Breast epithelium (tissue), 4 donors: ENCODE results near the gene GPHA2. TPM values are rescaled to one million over a fixed set of nuclear protein-coding genes. Genes with fewer than 3 reads are reported as not detected.

Source experiments
- DNase-seq, 2 donors: peaks; one replicate each; pipeline ENCODE4 v3.0.0-alpha.2; 2019; ENCODE audit warnings: low spot score in 2 of 2
- H3K27ac ChIP-seq, 2 donors: fragments of 200-600 bp; sonication (generic) in 1 of 2; one replicate each; pipeline ENCODE4 v1.5.1; 2016 to 2019; ENCODE audit warnings: mild to moderate bottlenecking in 1 of 2
- H3K27me3 ChIP-seq, 2 donors: fragments of 200-600 bp; sonication (generic) in 1 of 2; one replicate each; pipeline versions ENCODE4 v1.5.1 to v1.6.0; 2017 to 2019; ENCODE audit warnings: control low read depth in 1 of 2, mild to moderate bottlenecking in 1 of 2
- H3K36me3 ChIP-seq: fragments of 200-600 bp; one replicate; pipeline ENCODE4 v1.5.1; 2019
- H3K4me1 ChIP-seq, 2 donors: fragments of 200-600 bp; sonication (generic); one replicate each; pipeline ENCODE4 v1.5.1; 2016 to 2019; ENCODE audit warnings: control low read depth in 1 of 2
- H3K4me3 ChIP-seq, 3 donors: fragments of 200-600 bp; sonication (generic); 1 replicate in 2 of 3; 2 replicates in 1 of 3; pipeline ENCODE4 v1.5.1; 2016 to 2019; ENCODE audit warnings: mild to moderate bottlenecking in 3 of 3, moderate library complexity in 2 of 3
- H3K9me3 ChIP-seq, 2 donors: fragments of 200-600 bp; sonication (generic) in 1 of 2; one replicate each; pipeline ENCODE4 v1.5.1; 2016 to 2019; ENCODE audit warnings: control low read depth in 1 of 2
- CTCF ChIP-seq, 3 donors: fragments of 450-650 bp; IDR thresholded peaks; one replicate each; pipeline ENCODE4 v1.5.1; 2016 to 2017; ENCODE audit warnings: antibody characterized with exemption in 3 of 3, mild to moderate bottlenecking in 3 of 3, moderate library complexity in 3 of 3
- POLR2A ChIP-seq: fragments of 450-650 bp; IDR thresholded peaks from one replicate; pipeline ENCODE4 v1.6.1; 2016; ENCODE audit warnings: antibody characterized with exemption, mild to moderate bottlenecking, moderate library complexity
- POLR2AphosphoS5 ChIP-seq, 3 donors: sonication (generic); formaldehyde crosslinking; IDR thresholded peaks; one replicate each; pipeline ENCODE4 v1.6.1; 2017; ENCODE audit warnings: antibody characterized with exemption in 3 of 3
- intact Hi-C: fragments of 100-400 bp; cut with DNase I; formaldehyde crosslinking; loops from one replicate; pipeline ENCODE4 v1.15.1; 2023; ENCODE audit warnings: low total_unique reads
- total RNA-seq, 3 donors: library from RNA; depleted of rRNA; stranded (reverse); fragments of >200 nt; gene quantifications; one replicate each; pipeline ENCODE4 v1.1.0, GENCODE V29; 2016

GPHA2 gene
- total RNA-seq, 3 donors from 2014 or later = not detected

- no peaks in the 10 kb centered on the region for H3K36me3 ChIP-seq
These were observed 46.8 kb downstream of the GPHA2 start for GRCh38 chr11:64888729-64889511.

DNA sequence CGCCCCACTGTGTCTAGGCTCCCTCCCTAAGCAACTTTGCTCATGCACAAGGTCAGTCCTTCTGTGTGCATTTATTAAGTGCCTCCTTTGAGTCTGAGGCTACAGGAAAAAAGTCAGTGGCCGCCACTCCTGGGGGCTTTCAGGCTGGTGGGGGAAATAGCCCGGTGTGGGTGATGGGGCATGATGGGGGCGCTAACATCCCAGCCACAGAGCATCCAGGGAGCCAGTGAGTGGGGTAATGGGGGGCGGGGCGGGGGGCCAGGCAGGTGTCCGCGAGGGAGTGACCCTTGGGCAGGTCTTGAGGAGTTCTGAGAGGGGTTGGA is 47.3 kb downstream of the GPHA2 start:
- H3K4me1 ChIP-seq = peaks cover 0 to 4% of the 10 kb centered on the region in 2 donors
- no peaks in the 10 kb centered on the region for H3K36me3 ChIP-seq
- no peaks in the 10 kb centered on the region for H3K9me3 ChIP-seq
- no peak for DNase-seq
- no peak for TF ChIP-seq POLR2A
- intact Hi-C loops = no loop called here
- H3K4me3 ChIP-seq = peak overlapping the region in 2 of 3 donors; percentile 32 to 57
- no peaks in the 10 kb centered on the region for H3K27me3 ChIP-seq
- peak overlapping the region in 1 of 2 donors; percentile 60 for H3K27ac ChIP-seq

More at GRCh38 chr11:64888729-64889511, 46.8 kb downstream of the GPHA2 start:
- DNase-seq = no peak
- no peak overlapping the region for H3K27ac ChIP-seq
- H3K9me3 ChIP-seq = no peaks in the 10 kb centered on the region
- peaks cover 0 to 4% of the 10 kb centered on the region in 2 donors for H3K4me1 ChIP-seq
- H3K4me3 ChIP-seq = no peak overlapping the region
- TF ChIP-seq POLR2AphosphoS5 (IDR thresholded peaks at IDR 0.05) = no peak
- no peak for TF ChIP-seq CTCF (IDR thresholded peaks at IDR 0.05)
- no peak for TF ChIP-seq POLR2A
- no peaks in the 10 kb centered on the region for H3K27me3 ChIP-seq
- intact Hi-C loops = no loop called here

DNA sequence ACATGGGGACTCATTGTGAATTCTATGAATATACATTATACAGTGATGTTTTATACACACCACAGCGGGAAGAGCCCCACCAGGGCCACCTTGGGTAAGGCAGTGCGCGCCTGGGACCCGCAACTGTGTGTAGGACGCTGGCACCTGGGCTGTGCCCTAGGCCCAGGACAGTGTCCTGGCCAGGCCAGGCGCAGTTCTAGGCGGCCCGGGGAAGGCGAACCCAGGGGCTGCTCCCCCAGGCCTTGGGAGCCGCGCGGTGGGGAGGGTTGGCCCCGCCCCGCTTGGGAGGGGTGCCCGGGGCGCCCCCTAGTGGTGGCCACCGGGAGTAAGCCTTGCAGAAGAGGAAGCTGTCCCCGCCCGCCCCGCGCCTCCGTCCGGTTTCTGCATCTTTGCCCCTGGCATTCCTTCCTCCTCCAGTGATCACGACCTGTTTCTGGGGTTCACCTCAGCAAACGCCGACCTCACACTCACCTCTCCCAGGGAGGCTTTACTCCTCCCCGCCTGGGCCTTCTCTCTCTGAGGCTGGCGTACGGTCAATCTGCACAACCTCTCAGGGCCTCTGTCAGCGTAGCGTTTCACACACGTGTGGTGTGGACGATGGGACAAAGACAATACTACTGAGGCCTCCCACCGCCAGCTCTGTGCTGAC is 47.8 kb downstream of the GPHA2 start:
- H3K4me3 ChIP-seq = peak overlapping the region; percentile 14 to 57 (median 32)
- DNase-seq = peak; percentile 54 to 83
- no peaks in the 10 kb centered on the region for H3K9me3 ChIP-seq
- intact Hi-C loops = no loop called here
- H3K36me3 ChIP-seq = no peaks in the 10 kb centered on the region
- peak overlapping the region; percentile 50 to 60 for H3K27ac ChIP-seq
- H3K27me3 ChIP-seq = no peaks in the 10 kb centered on the region
- peaks cover 0 to 4% of the 10 kb centered on the region in 2 donors for H3K4me1 ChIP-seq
- TF ChIP-seq CTCF (IDR thresholded peaks at IDR 0.05) = peak; percentile 92 to 95 (median 92)
- TF ChIP-seq POLR2A = no peak
- peak in 1 of 3 donors; percentile 40 for TF ChIP-seq POLR2AphosphoS5 (IDR thresholded peaks at IDR 0.05)

GRCh38 chr11:64887234-64887756 is 48.4 kb downstream of the GPHA2 start:
- no peaks in the 10 kb centered on the region for H3K36me3 ChIP-seq
- intact Hi-C loops = no loop called here
- DNase-seq = no peak
- peak overlapping the region in 2 of 3 donors; percentile 32 to 57 for H3K4me3 ChIP-seq
- no peaks in the 10 kb centered on the region for H3K9me3 ChIP-seq
- H3K27me3 ChIP-seq = no peaks in the 10 kb centered on the region
- H3K4me1 ChIP-seq = peaks cover 0 to 4% of the 10 kb centered on the region in 2 donors
- H3K27ac ChIP-seq = peak overlapping the region; percentile 50 to 60
- no peak for TF ChIP-seq CTCF (IDR thresholded peaks at IDR 0.05)

- Histone ChIP-seq H3K9me3 (no peaks in the 10 kb centered on the region), H3K27ac (no peak overlapping the region), H3K4me3 (no peak overlapping the region), H3K4me1 (peaks cover 0 to 4% of the 10 kb centered on the region in 2 donors), H3K27me3 (no peaks in the 10 kb centered on the region), H3K36me3 (no peaks in the 10 kb centered on the region)
- DNase-seq = no peak
- no peak for TF ChIP-seq POLR2AphosphoS5 (IDR thresholded peaks at IDR 0.05)
- TF ChIP-seq POLR2A = no peak
- TF ChIP-seq CTCF (IDR thresholded peaks at IDR 0.05) = no peak
- intact Hi-C loops = no loop called here
These were observed 50.1 kb downstream of the GPHA2 start for GRCh38 chr11:64885367-64886286.
